K562 (cell line): ENCODE data around the gene GNRHR. TPM values are rescaled to one million over a fixed set of nuclear protein-coding genes. Genes with fewer than 3 reads are reported as not detected.

Experiments used
- ATAC-seq: fragments of 200-7000 bp; cut with Tn5 transposase; 3 replicates; pipeline ENCODE4 v1.9.1; 2020; ENCODE audit warnings: moderate library complexity
- BruUV-seq: library from RNA; stranded (reverse); fragments of 400-500 nt; replicated peaks from 2 replicates; lab custom pipeline; 2021; lab: Mats Ljungman, UMichigan
- CTCF ChIA-PET: fragments of 300-600 bp; formaldehyde crosslinking; extraction: SDS; loops from one replicate; lab custom pipeline; 2021; ENCODE audit warnings: low intra/inter-chr PET ratio; lab: Yijun Ruan, JAX
- POLR2A ChIA-PET: fragments of 300-600, 350-650 bp; sonication (Branson Sonifier 250); formaldehyde crosslinking; extraction: SDS; loops from one replicate; lab custom pipeline; 2021; ENCODE audit warnings: antibody characterized with exemption, inconsistent platforms; lab: Yijun Ruan, JAX
- DNase-seq, 4 experiments: peaks; one replicate each; pipeline versions ENCODE4 v3.0.0 to v3.0.0-alpha.2; 2011 to 2018; ENCODE audit warnings: low spot score in 3 of 4, mixed read lengths in 3 of 4; ENCODE audit errors: extremely low read depth in 1 of 4
- FAIRE-seq: peaks from 2 replicates; lab custom pipeline; 2011; peaks lifted over from hg19 to GRCh38; lab: Jason Lieb, UNC
- H2AFZ ChIP-seq: 2 replicates; pipeline ENCODE4 v1.6.0; 2011; ENCODE audit warnings: low read depth, low read length, control low read depth, inconsistent platforms
- H3K27ac ChIP-seq: fragments of 200-600 bp; 3 replicates; pipeline ENCODE4 v1.8.0; 2011; ENCODE audit warnings: low read depth, mild to moderate bottlenecking, control low read depth, inconsistent platforms, low read length, moderate library complexity, mixed read lengths; ENCODE audit errors: extremely low read depth
- H3K27me3 ChIP-seq, 2 experiments: fragments of 300-600 bp in 1 of 2; 2 replicates in 1 of 2; 3 replicates in 1 of 2; pipeline versions ENCODE4 v1.6.0 to v1.8.0; 2011; ENCODE audit warnings: inconsistent platforms in 2 of 2, low read length in 2 of 2, mild to moderate bottlenecking in 1 of 2, mixed read lengths in 1 of 2, moderate library complexity in 1 of 2; ENCODE audit not compliant: control insufficient read depth in 2 of 2, insufficient read depth in 2 of 2
- H3K36me3 ChIP-seq: fragments of 300-600 bp; 3 replicates; pipeline ENCODE4 v1.8.0; 2011; ENCODE audit warnings: mild to moderate bottlenecking, low read length, inconsistent platforms; ENCODE audit not compliant: control insufficient read depth, insufficient read depth
- H3K4me1 ChIP-seq, 2 experiments: fragments of 200-600 bp in 1 of 2; replicated peaks in 1 of 2; 2 replicates in 1 of 2; 3 replicates in 1 of 2; pipeline versions ENCODE4 v1.5.1 to v1.8.0; 2011; ENCODE audit warnings: inconsistent platforms in 2 of 2, low read length in 2 of 2, mild to moderate bottlenecking in 1 of 2, mixed read lengths in 1 of 2, moderate library complexity in 1 of 2; ENCODE audit not compliant: control insufficient read depth in 2 of 2, insufficient read depth in 2 of 2
- H3K4me2 ChIP-seq: 2 replicates; pipeline ENCODE4 v1.6.1; 2011; ENCODE audit warnings: low read length, control low read depth, inconsistent platforms, mixed read lengths; ENCODE audit not compliant: insufficient read depth
- H3K4me3 ChIP-seq: fragments of 200-600 bp; sonication (generic), shearing (Covaris generic); 2 replicates; pipeline ENCODE4 v1.5.1; 2016; ENCODE audit warnings: control low read depth, inconsistent platforms
- H3K79me2 ChIP-seq: fragments of 200-600 bp; 3 replicates; pipeline ENCODE4 v1.8.0; 2011; ENCODE audit warnings: low read length, inconsistent platforms; ENCODE audit not compliant: control insufficient read depth, insufficient read depth
- H3K9ac ChIP-seq, 2 experiments: 2 replicates each; pipeline versions ENCODE4 v1.6.0 to v1.6.1; 2011; ENCODE audit warnings: low read depth in 2 of 2, low read length in 2 of 2, control low read depth in 1 of 2, inconsistent platforms in 1 of 2, mild to moderate bottlenecking in 1 of 2, mixed read lengths in 1 of 2; ENCODE audit not compliant: insufficient read depth in 1 of 2
- H3K9me1 ChIP-seq: one replicate; pipeline ENCODE4 v1.6.0; 2011; ENCODE audit warnings: inconsistent platforms, mild to moderate bottlenecking, low read length, moderate library complexity; ENCODE audit not compliant: control insufficient read depth, insufficient read depth
- H3K9me3 ChIP-seq: replicated peaks from 2 replicates; pipeline ENCODE4 v1.5.1; 2011; ENCODE audit warnings: low read depth, low read length, inconsistent platforms; ENCODE audit not compliant: control insufficient read depth, insufficient read depth
- H4K20me1 ChIP-seq: replicated peaks from 2 replicates; pipeline ENCODE4 v1.6.1; 2011; ENCODE audit warnings: low read length, inconsistent platforms, mixed read lengths; ENCODE audit not compliant: control insufficient read depth, insufficient read depth
- CHD7 ChIP-seq: fragments of 200-600 bp; sonication (generic); IDR thresholded peaks from one replicate; pipeline ENCODE4 v1.6.1; 2012; ENCODE audit warnings: mild to moderate bottlenecking, low read depth, low read length, inconsistent platforms
- PTBP1 ChIP-seq: fragments of 200-400 bp; formaldehyde crosslinking; IDR thresholded peaks from 2 replicates; pipeline ENCODE4 v1.6.1; 2017; ENCODE audit warnings: low read depth, low read length
- SP1 ChIP-seq: sonication (generic); formaldehyde crosslinking; IDR thresholded peaks from 2 replicates; pipeline ENCODE4 v1.8.1; 2022; ENCODE audit warnings: mild to moderate bottlenecking, missing genetic modification reagents
- ZNF24 ChIP-seq: fragments of 450-650 bp; IDR thresholded peaks from 2 replicates; pipeline ENCODE4 v1.6.1; 2016
- ZNF77 ChIP-seq: fragments of 250-450 bp; sonication (Bioruptor Pico); IDR thresholded peaks from 2 replicates; pipeline ENCODE4 v1.5.0; 2020
- WGBS: fragments of 100-300 bp; shearing (Covaris generic); methylation state at CpG from one replicate; pipeline ENCODE4 v1.1.6; 2016; ENCODE audit warnings: low coverage, mixed read lengths; ENCODE audit not compliant: insufficient coverage; ENCODE audit errors: missing lambda C conversion rate; 5-methylcytosine and 5-hydroxymethylcytosine counted together
- in situ Hi-C: fragments of 300-500 bp; cut with MboI; formaldehyde crosslinking; loops from 4 replicates; pipeline ENCODE4 v1.15.0; 2018; ENCODE audit warnings: inconsistent platforms, mixed read lengths
- intact Hi-C: fragments of 100-400 bp; cut with micrococcal nuclease; formaldehyde crosslinking; loops from 2 replicates; pipeline ENCODE4 v1.14.2; 2022
- polyA plus RNA-seq, 8 experiments: library from polyadenylated mRNA; depleted of rRNA in 4 of 8; stranded (reverse) in 5 of 8; unstranded in 3 of 8; fragments of >200 nt; fragmentation: Nextera tagmentation in 2 of 8; fragmentation: Illumina TruSeq in 1 of 8; extraction: Ambion mirVana in 2 of 8; extraction: Trizol in 1 of 8; gene quantifications; 2 replicates each; pipeline versions ENCODE4 v1.2.1 to v1.2.3, GENCODE V29; 2011 to 2014; ENCODE audit warnings: inconsistent platforms in 1 of 8, missing spikeins in 1 of 8
- total RNA-seq, 7 experiments: library from RNA; depleted of rRNA in 6 of 7; stranded (reverse); fragments of >200 nt in 6 of 7; fragmentation: Illumina TruSeq in 2 of 7; extraction: Trizol in 2 of 7; gene quantifications; 2 replicates each; pipeline versions ENCODE4 v1.2.1 to v1.2.3, GENCODE V29; 2011 to 2021; ENCODE audit warnings: low replicate concordance in 1 of 7
- TF ChIP-seq, protein P1 (sequence below): IDR thresholded peaks from 3 replicates; pipeline ENCODE4 v1.6.1; 2011; ENCODE audit warnings: borderline replicate concordance, mild to moderate bottlenecking, moderate library complexity; ENCODE audit not compliant: insufficient read length; ENCODE audit errors: extremely low read depth

Gene GNRHR
- total and polyA plus RNA-seq, 9 of the 15 experiments (the other 6 are each of a cell fraction or from before 2014, with no cell fraction given), result 0.06 to 0.13 TPM; not detected in 7

GRCh38 chr4:67725132-67725531, 29.1 kb downstream of the GNRHR start:
- 90% methylated on average over 1 of the region's 1 CpG for WGBS
- Histone ChIP-seq H3K9ac (no peak overlapping the region), H3K27me3 (no peaks in the 10 kb centered on the region), H2AFZ (no peak overlapping the region), H3K4me2 (peak overlapping the region; percentile 20; the same call in 1 of the 2 replicates), H3K79me2 (peaks cover 12% of the 10 kb centered on the region), H3K36me3 (peaks cover 33% of the 10 kb centered on the region), H3K9me3 (peaks cover 8% of the 10 kb centered on the region), H4K20me1 (no peaks in the 10 kb centered on the region), H3K4me1 (peaks cover 13 to 39% of the 10 kb centered on the region in 2 experiments), H3K9me1 (no peaks in the 10 kb centered on the region), H3K27ac (no peak overlapping the region), H3K4me3 (no peak overlapping the region)
- ChIA-PET CTCF (no interaction called here), POLR2A (interaction anchor here (1.0 to 1.1 kb wide), 2 partner anchors 10 to 11 kb away, joined by 3 read pairs; no protein-coding TSS in a partner anchor)
- DNase-seq (no peak), FAIRE-seq (no peak), ATAC-seq (no peak)
- intact Hi-C loops, result loop anchor here (10.0 kb wide), 1 partner anchor 190 kb away; no protein-coding TSS in a partner anchor
- in situ Hi-C loops, result no loop called here
- no TSS peak for BruUV-seq
- TF ChIP-seq PTBP1 (no peak), ZNF77 (CRISPR knock-in tag) (no peak), ZNF24 (no peak), SP1 (CRISPR knock-in tag) (no peak), CHD7 (no peak)
- TF ChIP-seq, protein P1, sequence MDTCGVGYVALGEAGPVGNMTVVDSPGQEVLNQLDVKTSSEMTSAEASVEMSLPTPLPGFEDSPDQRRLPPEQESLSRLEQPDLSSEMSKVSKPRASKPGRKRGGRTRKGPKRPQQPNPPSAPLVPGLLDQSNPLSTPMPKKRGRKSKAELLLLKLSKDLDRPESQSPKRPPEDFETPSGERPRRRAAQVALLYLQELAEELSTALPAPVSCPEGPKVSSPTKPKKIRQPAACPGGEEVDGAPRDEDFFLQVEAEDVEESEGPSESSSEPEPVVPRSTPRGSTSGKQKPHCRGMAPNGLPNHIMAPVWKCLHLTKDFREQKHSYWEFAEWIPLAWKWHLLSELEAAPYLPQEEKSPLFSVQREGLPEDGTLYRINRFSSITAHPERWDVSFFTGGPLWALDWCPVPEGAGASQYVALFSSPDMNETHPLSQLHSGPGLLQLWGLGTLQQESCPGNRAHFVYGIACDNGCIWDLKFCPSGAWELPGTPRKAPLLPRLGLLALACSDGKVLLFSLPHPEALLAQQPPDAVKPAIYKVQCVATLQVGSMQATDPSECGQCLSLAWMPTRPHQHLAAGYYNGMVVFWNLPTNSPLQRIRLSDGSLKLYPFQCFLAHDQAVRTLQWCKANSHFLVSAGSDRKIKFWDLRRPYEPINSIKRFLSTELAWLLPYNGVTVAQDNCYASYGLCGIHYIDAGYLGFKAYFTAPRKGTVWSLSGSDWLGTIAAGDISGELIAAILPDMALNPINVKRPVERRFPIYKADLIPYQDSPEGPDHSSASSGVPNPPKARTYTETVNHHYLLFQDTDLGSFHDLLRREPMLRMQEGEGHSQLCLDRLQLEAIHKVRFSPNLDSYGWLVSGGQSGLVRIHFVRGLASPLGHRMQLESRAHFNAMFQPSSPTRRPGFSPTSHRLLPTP, result no peak
